HepG2 (cell line): Measurements from ENCODE around the gene STX1B. TPM values are rescaled to one million over a fixed set of nuclear protein-coding genes. Genes with fewer than 3 reads are reported as not detected.

Source experiments
- ATF6 ChIP-seq: sonication (generic); formaldehyde crosslinking; conservative IDR thresholded peaks from 2 replicates; pipeline ENCODE4 v1.4.0; 2020; ENCODE audit warnings: missing genetic modification reagents
- BRF2 ChIP-seq: sonication (generic); formaldehyde crosslinking; IDR thresholded peaks from 2 replicates; pipeline ENCODE4 v1.8.1; 2022; ENCODE audit warnings: mild to moderate bottlenecking, missing genetic modification reagents
- CSRNP2 ChIP-seq: sonication (generic); formaldehyde crosslinking; conservative IDR thresholded peaks from 2 replicates; pipeline ENCODE4 v1.8.0; 2022; ENCODE audit warnings: low read depth, missing genetic modification reagents
- DMTF1 ChIP-seq: sonication (generic); formaldehyde crosslinking; IDR thresholded peaks from 2 replicates; pipeline ENCODE4 v1.4.0; 2020; ENCODE audit warnings: mild to moderate bottlenecking, missing genetic modification reagents
- FIP1L1 ChIP-seq: fragments of 200-400 bp; formaldehyde crosslinking; IDR thresholded peaks from 2 replicates; pipeline ENCODE4 v1.6.1; 2018; ENCODE audit warnings: low read depth, mild to moderate bottlenecking, low read length, moderate library complexity, borderline replicate concordance; ENCODE audit not compliant: insufficient read depth
- FOXM1 ChIP-seq: sonication (generic); formaldehyde crosslinking; IDR thresholded peaks from 2 replicates; pipeline ENCODE4 v1.5.0; 2020; ENCODE audit warnings: missing genetic modification reagents
- GLMP ChIP-seq: sonication (generic); formaldehyde crosslinking; IDR thresholded peaks from 2 replicates; pipeline ENCODE4 v1.9.0; 2021; ENCODE audit warnings: missing genetic modification reagents, mild to moderate bottlenecking, borderline replicate concordance
- IKZF1 ChIP-seq: fragments of 450-650 bp; IDR thresholded peaks from 2 replicates; pipeline ENCODE4 v1.7.1; 2016
- IKZF5 ChIP-seq: IDR thresholded peaks from 2 replicates; pipeline ENCODE4 v1.6.1; 2018; ENCODE audit warnings: missing genetic modification reagents, mild to moderate bottlenecking, missing compliant biosample characterization
- KDM1A ChIP-seq: IDR thresholded peaks from 2 replicates; pipeline ENCODE4 v1.6.1; 2016; ENCODE audit warnings: missing compliant biosample characterization
- MTA1 ChIP-seq: sonication (generic); formaldehyde crosslinking; IDR thresholded peaks from 2 replicates; pipeline ENCODE4 v1.4.0; 2020; ENCODE audit warnings: missing genetic modification reagents, mild to moderate bottlenecking, borderline replicate concordance
- MTF1 ChIP-seq: sonication (generic); formaldehyde crosslinking; IDR thresholded peaks from 2 replicates; pipeline ENCODE4 v1.5.0; 2020; ENCODE audit warnings: missing genetic modification reagents
- NBN ChIP-seq: fragments of 450-650 bp; conservative IDR thresholded peaks from 2 replicates; pipeline ENCODE4 v1.6.1; 2017
- PAF1 ChIP-seq: IDR thresholded peaks from 2 replicates; pipeline ENCODE4 v1.6.1; 2016; ENCODE audit warnings: missing genetic modification reagents, missing compliant biosample characterization
- PRDM4 ChIP-seq: sonication (generic); formaldehyde crosslinking; IDR thresholded peaks from 2 replicates; pipeline ENCODE4 v1.9.0; 2021; ENCODE audit warnings: missing genetic modification reagents, borderline replicate concordance
- ZNF547 ChIP-seq: sonication (generic); formaldehyde crosslinking; IDR thresholded peaks from 2 replicates; pipeline ENCODE4 v1.5.1; 2020; ENCODE audit warnings: mild to moderate bottlenecking, missing genetic modification reagents
- ZNF788 ChIP-seq: sonication (generic); formaldehyde crosslinking; IDR thresholded peaks from 2 replicates; pipeline ENCODE4 v1.5.0; 2020; ENCODE audit warnings: mild to moderate bottlenecking, missing genetic modification reagents, borderline replicate concordance
- polyA plus RNA-seq, 8 experiments: library from polyadenylated mRNA; depleted of rRNA in 3 of 8; stranded (reverse) in 7 of 8; unstranded in 1 of 8; fragments of >200 nt; fragmentation: Illumina TruSeq in 4 of 8; extraction: Trizol in 4 of 8; gene quantifications; 2 replicates each; pipeline versions ENCODE4 v1.2.1 to v1.2.3, GENCODE V29; 2011 to 2016; ENCODE audit warnings: low read depth in 4 of 8, missing spikeins in 1 of 8, mixed read lengths in 1 of 8; ENCODE audit not compliant: insufficient read depth in 1 of 8
- total RNA-seq, 5 experiments: library from RNA; depleted of rRNA; stranded (reverse); fragments of >200 nt; fragmentation: Illumina TruSeq; extraction: Trizol; gene quantifications; 2 replicates each; pipeline ENCODE4 v1.2.3, GENCODE V29; 2016; ENCODE audit warnings: low read depth in 1 of 5

The STX1B gene
- total and polyA plus RNA-seq, 2 of the 13 experiments (the other 11 are each of a cell fraction or from before 2014, with no cell fraction given): 2.1 to 3.0 TPM

GRCh38 chr16:31001507-31002249 lies 8.8 kb downstream of the STX1B start (continued):
- TF ChIP-seq MTA1 (CRISPR knock-in tag): peak; percentile 88
- no peak for TF ChIP-seq CSRNP2 (CRISPR knock-in tag)
- no peak for TF ChIP-seq DMTF1 (CRISPR knock-in tag)
- no peak for TF ChIP-seq ATF6 (CRISPR knock-in tag)
- no peak for TF ChIP-seq IKZF1
- no peak for TF ChIP-seq MTF1 (CRISPR knock-in tag)
- no peak for TF ChIP-seq NBN
- no peak for TF ChIP-seq IKZF5 (CRISPR knock-in tag)
- no peak for TF ChIP-seq FIP1L1
- TF ChIP-seq GLMP (CRISPR knock-in tag): no peak
- no peak for TF ChIP-seq FOXM1
- TF ChIP-seq ZNF547 (CRISPR knock-in tag): peak; percentile 72
- no peak for TF ChIP-seq BRF2 (CRISPR knock-in tag)
- TF ChIP-seq KDM1A (CRISPR knock-in tag): no peak
- TF ChIP-seq PRDM4 (CRISPR knock-in tag): no peak
- peak; percentile 67; the same call in 1 of the 2 replicates for TF ChIP-seq ZNF788 (CRISPR knock-in tag)
- TF ChIP-seq PAF1 (CRISPR knock-in tag): no peak
